ENCODE data around the gene SEZ6.

SEZ6 gene

DNA sequence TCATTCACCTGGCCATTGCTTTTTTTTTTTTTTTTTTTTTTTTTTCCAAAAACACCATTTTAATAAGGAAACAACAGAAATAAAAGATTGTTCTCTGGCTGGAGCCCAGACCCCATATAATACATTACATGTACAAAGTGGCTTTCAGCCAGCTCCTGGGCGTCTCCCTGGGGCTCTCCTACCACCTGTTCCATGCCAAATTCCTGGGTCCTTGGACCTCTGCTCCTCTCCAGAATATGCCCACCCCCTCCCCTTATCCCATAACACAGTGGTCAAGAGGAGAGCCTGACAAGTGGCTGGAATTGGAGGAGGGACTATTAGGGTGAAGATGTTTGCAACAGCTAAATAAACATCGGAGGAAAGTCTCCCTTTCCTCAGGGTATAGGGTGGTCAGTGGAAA is 50.9 kb downstream of the SEZ6 start:
- DNase-seq (ENCODE audit: low read depth): no peak

GRCh38 chr17:28953444-28954118 is 52.3 kb downstream of the SEZ6 start:
- DNase-seq (ENCODE audit: low read depth): no peak

GRCh38 chr17:28951991-28952975 is 53.5 kb downstream of the SEZ6 start:
- DNase-seq (ENCODE audit: low read depth): peak; percentile 96

DNA sequence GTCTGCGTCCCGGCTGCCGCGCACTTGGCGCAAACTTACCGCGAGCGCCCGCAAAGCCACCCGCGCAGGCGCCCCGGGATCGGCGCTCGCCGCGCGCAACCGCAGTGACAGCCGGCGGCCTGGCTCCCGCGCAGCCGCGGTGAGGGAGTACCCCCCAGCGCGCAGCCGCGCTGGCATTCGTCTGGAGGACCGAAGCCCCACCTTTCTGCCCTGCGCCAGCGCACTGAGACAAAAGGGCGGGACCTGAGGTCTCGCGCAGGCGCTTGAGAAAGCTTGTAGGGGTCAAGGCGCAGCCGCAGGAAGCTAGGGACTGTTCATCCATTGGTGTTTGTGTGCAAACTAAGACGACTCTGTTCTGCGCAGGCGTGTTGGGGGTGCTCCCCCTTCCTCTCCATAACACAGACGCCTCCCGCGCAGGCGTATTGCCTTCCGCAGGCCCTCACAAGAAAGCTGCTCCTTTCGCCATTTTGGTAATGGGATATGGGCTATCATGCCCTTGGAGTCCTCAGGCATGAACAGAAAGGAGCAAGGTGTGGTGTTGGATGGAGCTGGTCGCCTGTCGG is 54.3 kb downstream of the SEZ6 start, which contains the start of gene PHF12:
Gene PHF12, minus strand, starts transcription at position 91 of the 563 bp plus-strand sequence. CDS start 558 bp downstream, outside the sequence.
- DNase-seq (ENCODE audit: low read depth): peak; percentile 100

DNA sequence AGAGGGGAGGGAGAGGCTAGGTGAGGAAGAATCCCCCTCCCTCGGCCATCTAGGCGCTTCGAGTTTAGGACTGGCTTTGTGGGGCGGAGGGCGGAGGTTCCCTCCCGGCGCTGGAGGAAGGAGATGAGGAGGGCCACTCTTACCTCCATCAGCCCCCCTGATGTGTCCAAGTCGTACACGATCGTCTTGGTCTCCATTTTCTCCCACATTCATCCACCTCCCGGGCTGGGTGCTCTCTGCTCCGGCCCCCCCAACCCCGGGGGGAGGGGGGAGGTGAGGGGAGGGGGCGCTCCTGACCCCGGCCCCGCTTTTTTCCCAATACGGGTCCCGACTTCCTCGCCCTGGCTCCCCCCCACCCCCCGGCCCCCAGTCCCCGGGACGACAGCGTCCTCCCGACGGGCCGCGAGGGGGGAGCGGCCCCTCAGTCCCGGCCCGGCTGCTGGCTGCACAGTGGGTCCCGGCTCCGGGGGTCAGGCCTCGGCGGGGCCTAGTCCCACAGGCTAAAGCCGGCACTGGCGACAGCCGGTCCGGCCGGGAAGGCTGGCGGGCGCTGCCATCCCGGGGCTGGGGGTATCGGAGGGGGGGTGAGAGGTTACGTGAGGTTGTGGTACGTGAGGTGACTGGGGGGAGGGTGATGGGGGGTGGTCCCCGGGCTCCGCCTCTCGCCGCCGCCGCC is 54.9 kb downstream of the SEZ6 start:
- no peak for DNase-seq (ENCODE audit: low read depth)

DNA sequence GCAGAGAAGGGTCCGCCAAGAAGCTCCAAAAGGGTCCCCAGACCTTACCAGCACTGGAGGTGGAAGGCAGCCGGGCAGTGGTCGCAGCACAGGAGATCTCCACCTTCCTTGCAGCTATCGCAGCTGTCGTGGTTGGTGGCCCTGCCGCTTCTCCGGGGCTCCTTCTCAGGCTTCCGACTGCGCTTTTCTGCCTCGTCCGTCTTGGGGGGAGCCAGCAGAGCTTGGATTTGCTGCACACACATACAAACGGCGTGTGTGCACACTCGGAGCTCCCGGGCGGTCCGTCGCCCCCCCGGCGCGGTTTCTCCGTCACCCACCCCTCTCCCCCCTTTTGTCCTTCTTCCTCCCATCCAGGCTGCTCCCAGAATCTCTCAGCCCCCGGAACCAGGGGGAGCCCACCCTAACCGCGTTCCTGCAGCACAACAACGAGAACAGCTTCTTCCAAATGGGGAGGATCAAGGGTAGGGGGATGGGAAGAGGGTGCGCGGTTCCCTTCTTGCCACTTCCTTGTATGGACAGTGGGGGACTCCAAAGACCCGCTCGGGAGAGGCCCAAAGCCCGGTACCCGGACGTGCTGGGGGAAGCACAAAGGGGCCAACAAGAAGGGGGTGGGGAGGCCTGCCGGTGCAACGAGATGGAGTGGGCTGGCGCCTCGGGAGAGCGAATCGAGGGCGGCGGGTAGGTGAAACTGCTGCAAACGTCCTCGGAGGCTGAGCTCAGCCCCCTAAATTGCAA is 55.6 kb downstream of the SEZ6 start:
- peak; percentile 49 for DNase-seq (ENCODE audit: low read depth)

GRCh38 chr17:28949185-28950016 is 56.4 kb downstream of the SEZ6 start:
- peak; percentile 23 for DNase-seq (ENCODE audit: low read depth)

GRCh38 chr17:28948873-28949184 is 57.0 kb downstream of the SEZ6 start:
- no peak for DNase-seq (ENCODE audit: low read depth)

DNA sequence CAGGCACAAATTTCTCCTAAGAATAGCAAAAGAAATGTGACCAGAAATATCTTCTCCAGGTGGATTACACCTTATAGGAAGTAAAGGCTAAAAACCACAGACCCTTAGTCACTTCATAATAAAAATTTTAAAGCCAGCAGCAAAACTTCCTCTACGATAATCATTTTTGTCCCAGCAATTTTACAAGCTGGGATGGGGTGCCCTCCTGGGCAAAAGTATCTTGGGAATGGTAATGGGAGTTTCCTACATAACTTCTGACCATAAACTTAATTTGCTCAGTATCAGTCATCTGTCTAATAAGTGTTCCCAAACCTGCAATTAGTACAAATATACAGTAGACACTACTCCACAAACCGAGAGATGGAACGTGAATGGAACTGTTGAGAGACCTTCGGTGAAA is 57.5 kb downstream of the SEZ6 start:
- no peak for DNase-seq (ENCODE audit: low read depth)

- DNase-seq (ENCODE audit: low read depth): no peak
Measured at GRCh38 chr17:28947639-28948038, 58.2 kb downstream of the SEZ6 start.

GRCh38 chr17:28946239-28946638 is 59.6 kb downstream of the SEZ6 start:
- DNase-seq (ENCODE audit: low read depth): no peak

GRCh38 chr17:28944862-28945741 is 60.7 kb downstream of the SEZ6 start:
- no peak for DNase-seq (ENCODE audit: low read depth)

- DNase-seq (ENCODE audit: low read depth): no peak
Measured at GRCh38 chr17:28944343-28944742, 61.5 kb downstream of the SEZ6 start.

GRCh38 chr17:28942925-28943324 is 62.9 kb downstream of the SEZ6 start:
- no peak for DNase-seq (ENCODE audit: low read depth)

DNA sequence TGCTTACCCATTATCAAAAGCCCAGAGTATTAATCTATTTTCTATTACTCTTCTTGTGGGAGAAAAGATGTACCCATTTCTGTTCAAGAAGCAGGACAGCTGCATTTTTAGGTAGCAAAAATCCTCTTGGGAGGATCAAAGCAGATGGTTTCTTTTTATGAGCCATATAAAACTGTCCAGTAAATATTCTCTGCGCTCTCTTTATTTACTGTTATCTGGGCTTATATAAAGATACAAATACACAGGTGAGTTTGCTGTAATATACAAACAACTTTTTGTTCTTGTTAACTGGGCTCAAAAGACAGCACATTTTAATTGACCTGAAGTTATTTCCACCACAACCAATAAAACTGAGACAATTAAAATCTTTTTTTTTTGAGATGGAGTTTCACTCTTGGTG is 64.6 kb downstream of the SEZ6 start:
- no peak for DNase-seq (ENCODE audit: low read depth)

- no peak for DNase-seq (ENCODE audit: low read depth)
Measured at GRCh38 chr17:28940675-28941074, 65.2 kb downstream of the SEZ6 start.

DNA sequence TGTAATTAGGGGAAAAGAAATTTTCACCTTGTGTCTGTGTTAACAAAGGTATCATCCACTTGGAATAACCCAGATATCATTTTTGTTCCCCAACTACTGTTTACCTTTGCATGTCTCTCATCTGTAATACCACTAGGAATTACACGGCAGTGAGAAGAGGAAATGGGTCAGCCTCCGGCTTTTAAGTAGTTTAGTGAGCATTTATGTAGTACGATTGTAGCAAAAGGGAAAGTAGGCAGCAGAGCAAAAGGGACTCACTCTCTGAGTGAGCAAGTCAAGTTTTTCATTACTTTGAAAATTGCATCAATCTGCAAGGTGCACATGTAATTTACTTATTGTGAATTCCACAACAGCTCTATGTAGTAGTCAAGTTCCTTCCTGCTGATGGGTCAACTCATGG is 65.7 kb downstream of the SEZ6 start:
- no peak for DNase-seq (ENCODE audit: low read depth)

DNA sequence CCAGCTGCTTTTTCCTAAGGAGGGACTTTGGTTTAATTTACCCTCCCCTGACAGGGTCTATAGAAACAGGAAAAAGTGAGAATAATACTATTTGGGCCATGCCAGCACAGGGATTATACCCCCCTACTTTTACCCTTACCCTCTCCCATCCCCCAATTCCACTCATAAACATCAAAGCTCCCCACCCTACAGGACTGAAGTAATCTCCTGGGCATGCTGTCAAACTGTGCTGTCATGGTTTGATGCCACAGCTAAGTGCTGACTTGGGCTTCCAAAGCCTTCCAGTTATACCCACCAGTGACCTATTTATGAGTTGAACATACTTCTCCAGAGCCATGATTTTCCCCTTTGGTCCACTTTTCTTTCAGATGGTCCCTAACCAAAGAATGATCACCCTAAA is 67.3 kb downstream of the SEZ6 start:
- DNase-seq (ENCODE audit: low read depth): no peak

DNA sequence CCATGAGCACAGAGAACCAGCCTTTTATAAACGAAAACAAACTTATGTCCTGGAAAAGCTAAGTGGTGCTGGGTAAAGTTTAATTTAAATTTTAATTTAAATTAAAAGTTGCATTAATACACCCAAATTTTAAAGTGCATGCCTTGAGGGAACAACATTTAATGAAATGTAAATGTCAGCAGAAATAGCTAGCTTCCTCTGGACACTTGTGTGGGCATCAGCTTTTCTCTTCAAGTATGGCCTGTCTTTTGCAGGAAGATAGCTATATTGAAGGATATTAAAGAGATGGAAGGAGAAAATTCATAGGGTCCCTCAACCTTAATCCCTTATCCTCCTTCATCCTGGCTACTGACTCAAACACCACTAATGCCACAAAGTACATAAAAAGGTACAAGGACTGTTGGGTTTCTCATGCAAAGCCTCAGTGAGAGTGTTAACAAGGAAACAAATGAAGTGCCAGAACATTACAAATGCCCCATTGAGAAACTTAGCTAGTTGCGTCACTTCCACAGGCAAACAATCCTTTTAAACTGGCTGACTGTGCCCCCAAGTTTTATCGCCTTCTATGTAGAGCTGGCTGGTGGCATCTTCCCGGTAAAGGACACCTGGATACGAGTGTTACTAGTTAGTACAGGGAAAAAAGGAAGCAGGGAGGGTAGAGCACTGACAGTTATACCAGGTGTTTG is 68.6 kb downstream of the SEZ6 start:
- DNase-seq (ENCODE audit: low read depth): no peak
